Measurements from ENCODE around the gene PDE5A. TPM values are rescaled to one million over a fixed set of nuclear protein-coding genes. Genes with fewer than 3 reads are reported as not detected.
A peak's percentile ranks its signal among the peaks of the same experiment; 100 is the strongest.
"Not testable (repeated sequence)": the region's sequence is repeated elsewhere in the genome, so short reads cannot be mapped to it uniquely, and the experiment has no call there.

PDE5A gene
- total RNA-seq, 3 donors from 2014 or later, result 0.52 to 0.86 (median 0.76) TPM

DNA sequence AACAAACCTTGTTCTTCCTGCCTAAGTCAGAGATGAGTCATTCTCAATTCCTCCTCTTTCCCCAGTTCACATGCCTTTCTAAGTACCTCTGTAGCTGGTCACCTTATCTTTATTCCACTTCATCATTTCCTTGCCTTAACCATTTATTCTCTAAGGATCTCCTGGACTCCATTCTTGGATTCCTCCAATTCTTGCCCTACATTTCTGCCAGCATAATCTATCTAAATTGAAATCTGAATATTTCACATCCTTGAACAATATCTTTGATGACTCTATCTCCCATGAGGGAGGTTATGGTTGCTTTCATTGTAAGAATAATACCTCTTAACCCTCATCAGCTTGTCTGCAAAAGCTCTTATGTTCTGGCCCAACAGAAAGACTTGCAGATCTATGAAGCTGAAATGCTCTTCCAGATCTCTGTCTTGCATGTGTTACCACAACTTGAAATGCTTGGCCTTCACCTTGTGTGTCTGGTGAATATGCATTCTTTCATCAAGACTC is 28.6 kb upstream of the PDE5A start:
- Mint-ChIP-seq H3K27me3 (ENCODE audit: low read depth) (no peaks in the 10 kb centered on the region), H3K4me1 (ENCODE audit: low read depth) (no peaks in the 10 kb centered on the region), H3K9me3 (no peaks in the 10 kb centered on the region), H3K36me3 (ENCODE audit: insufficient read depth) (no peaks in the 10 kb centered on the region), H3K4me3 (no peak overlapping the region)
- DNase-seq (no peak), ATAC-seq (no peak)

DNA sequence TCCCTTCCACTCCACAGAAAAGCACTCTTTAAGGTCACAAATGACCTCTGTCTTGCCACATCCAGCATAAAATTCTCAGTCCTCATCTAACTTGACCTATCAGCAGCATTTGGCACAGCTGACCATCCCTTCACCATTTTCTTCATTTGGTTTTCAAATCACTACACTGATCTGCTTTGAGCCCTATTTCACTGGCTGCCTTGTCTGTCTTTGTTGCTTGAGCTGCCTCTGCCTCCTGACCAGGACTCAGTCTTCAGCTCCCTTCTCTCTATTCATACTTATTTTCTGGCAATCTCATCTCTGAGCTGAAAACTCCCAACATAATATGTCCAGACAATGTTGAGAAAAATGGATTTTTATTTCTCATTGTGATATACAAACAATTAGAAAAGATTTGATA is 27.7 kb upstream of the PDE5A start:
- Mint-ChIP-seq H3K36me3 (ENCODE audit: insufficient read depth) (no peaks in the 10 kb centered on the region), H3K27me3 (ENCODE audit: low read depth) (no peaks in the 10 kb centered on the region), H3K4me1 (ENCODE audit: low read depth) (no peaks in the 10 kb centered on the region), H3K4me3 (no peak overlapping the region), H3K9me3 (no peaks in the 10 kb centered on the region)
- no peak for DNase-seq
- no peak for ATAC-seq

DNA sequence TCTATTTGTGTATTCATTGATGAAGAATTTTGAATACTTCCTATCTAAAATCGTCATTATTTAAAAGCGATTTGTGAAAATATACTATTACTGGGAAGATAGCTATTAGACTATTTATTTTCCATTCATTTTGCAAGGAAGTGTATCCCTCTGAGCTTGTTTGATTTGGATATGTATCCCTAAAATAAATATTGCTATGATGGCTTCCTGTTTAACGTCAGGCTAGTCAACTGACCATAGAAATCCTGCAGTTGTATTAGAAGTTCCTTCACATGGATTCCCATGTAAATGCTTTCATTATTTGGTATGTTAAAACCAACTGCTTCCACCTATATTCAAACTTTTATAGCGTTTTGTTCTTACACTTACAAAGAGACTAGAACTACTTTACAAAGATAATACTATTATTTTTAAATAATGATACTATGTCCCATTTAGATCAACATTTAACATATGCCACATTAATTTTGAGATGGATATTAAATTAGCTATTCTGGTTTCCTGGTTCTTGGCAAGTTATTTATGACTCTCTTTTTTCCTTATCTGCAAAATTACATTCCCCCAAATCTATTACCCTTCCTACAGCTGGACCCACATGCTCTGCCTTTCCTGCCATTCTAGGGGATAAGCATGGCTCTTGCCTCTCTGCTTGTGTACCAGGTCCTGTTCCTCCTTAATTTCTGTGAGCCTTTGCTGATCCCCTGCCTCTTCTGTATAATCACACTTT is 26.7 kb upstream of the PDE5A start:
- DNase-seq, result no peak
- H3K4me3 Mint-ChIP-seq, result no peak overlapping the region
- no peaks in the 10 kb centered on the region for H3K9me3 Mint-ChIP-seq
- no peaks in the 10 kb centered on the region for H3K27me3 Mint-ChIP-seq (ENCODE audit: low read depth)
- H3K36me3 Mint-ChIP-seq (ENCODE audit: insufficient read depth), result no peaks in the 10 kb centered on the region
- H3K4me1 Mint-ChIP-seq (ENCODE audit: low read depth), result no peaks in the 10 kb centered on the region
- ATAC-seq, result no peak

DNA sequence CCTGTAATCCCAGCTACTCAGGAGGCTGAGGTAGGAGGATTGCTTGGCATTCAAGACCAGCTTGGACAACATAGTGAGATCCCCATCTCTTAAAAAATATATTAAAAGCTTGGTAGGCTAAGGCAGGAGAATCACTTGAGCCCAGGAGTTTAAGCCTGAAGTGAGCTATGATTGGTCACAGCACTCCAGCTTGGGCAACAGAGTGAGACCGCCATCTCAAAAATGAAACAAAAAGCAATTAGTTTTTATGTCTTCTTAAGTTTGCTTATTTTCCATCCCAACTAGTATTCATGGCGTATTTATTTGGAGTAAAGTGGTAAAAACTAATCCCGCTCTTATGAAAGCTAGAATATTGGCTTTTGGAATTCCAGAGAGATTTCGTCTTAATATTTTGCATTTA is 25.4 kb upstream of the PDE5A start:
- no peaks in the 10 kb centered on the region for H3K4me1 Mint-ChIP-seq (ENCODE audit: low read depth)
- H3K9me3 Mint-ChIP-seq, result no peaks in the 10 kb centered on the region
- H3K4me3 Mint-ChIP-seq, result no peak overlapping the region
- no peaks in the 10 kb centered on the region for H3K27me3 Mint-ChIP-seq (ENCODE audit: low read depth)
- DNase-seq, result no peak
- no peak for ATAC-seq
- H3K36me3 Mint-ChIP-seq (ENCODE audit: insufficient read depth), result no peaks in the 10 kb centered on the region

DNA sequence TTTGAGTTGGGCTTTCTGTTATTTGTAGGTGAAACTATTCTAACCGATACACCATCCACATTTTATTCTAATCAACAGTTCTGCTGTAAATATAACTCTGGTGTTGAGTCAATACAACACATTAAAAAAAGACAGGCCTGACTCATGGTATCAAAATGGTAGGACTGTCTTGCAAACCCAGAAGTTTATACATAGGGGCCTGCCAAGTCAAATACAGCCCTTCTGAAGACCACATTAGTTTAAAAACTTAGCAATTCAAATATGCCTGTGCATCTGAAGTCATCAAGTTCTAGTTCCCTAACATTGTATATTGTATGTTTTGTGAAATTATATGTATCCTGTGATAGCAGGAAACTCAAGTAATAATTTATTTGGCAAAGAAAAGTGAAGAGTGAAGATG is 24.4 kb upstream of the PDE5A start:
- H3K4me3 Mint-ChIP-seq, result no peak overlapping the region
- H3K4me1 Mint-ChIP-seq (ENCODE audit: low read depth), result no peaks in the 10 kb centered on the region
- H3K9me3 Mint-ChIP-seq, result no peaks in the 10 kb centered on the region
- peaks cover 6% of the 10 kb centered on the region for H3K27me3 Mint-ChIP-seq (ENCODE audit: low read depth)
- no peak for ATAC-seq
- DNase-seq, result no peak
- no peaks in the 10 kb centered on the region for H3K36me3 Mint-ChIP-seq (ENCODE audit: insufficient read depth)

DNA sequence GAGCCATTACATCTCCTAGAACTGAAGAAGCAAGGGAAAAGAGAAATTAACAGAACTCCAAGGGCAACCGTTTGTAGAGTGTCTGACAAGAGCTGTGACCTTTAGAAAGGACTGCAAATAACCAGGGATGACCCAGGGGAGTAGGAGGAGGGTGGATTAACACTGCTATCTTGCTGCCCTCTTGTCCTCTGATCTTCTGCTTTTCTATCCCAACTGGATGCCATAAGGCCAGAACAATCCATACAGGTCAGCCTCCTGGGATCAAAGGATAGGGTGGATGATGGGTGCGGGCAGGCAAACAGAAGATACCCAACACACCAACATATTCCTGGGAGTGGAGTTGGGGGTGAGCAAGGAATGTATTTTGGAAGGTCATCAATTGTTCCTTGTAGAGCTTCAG is 19.8 kb upstream of the PDE5A start:
- Mint-ChIP-seq H3K27me3 (ENCODE audit: low read depth) (peaks cover 6% of the 10 kb centered on the region), H3K4me3 (no peak overlapping the region), H3K4me1 (ENCODE audit: low read depth) (no peaks in the 10 kb centered on the region), H3K36me3 (ENCODE audit: insufficient read depth) (no peaks in the 10 kb centered on the region), H3K9me3 (no peaks in the 10 kb centered on the region)
- DNase-seq, result no peak
- ATAC-seq, result no peak

DNA sequence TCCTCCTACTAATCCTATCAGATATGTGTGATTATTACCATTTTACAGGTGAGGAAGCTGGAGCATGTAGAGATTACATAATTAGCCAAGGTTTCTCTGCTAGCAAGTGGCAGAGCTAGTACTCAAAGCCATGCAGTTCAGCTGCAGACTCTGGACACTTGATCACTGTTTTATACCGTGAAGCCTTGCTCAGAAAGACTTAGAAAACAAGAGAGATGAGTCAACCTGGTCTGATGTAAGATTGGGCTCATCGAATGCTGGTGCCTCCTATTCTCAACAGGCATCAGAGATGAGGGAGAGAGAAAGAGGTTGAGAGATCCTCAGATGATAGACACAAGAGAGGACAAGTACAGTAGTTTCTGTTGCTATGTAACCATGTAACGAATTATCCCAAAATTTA is 19.0 kb upstream of the PDE5A start:
- no peak for DNase-seq
- H3K9me3 Mint-ChIP-seq, result no peaks in the 10 kb centered on the region
- H3K27me3 Mint-ChIP-seq (ENCODE audit: low read depth), result peaks cover 6% of the 10 kb centered on the region
- no peak overlapping the region for H3K4me3 Mint-ChIP-seq
- no peak for ATAC-seq
- H3K36me3 Mint-ChIP-seq (ENCODE audit: insufficient read depth), result no peaks in the 10 kb centered on the region
- no peaks in the 10 kb centered on the region for H3K4me1 Mint-ChIP-seq (ENCODE audit: low read depth)

DNA sequence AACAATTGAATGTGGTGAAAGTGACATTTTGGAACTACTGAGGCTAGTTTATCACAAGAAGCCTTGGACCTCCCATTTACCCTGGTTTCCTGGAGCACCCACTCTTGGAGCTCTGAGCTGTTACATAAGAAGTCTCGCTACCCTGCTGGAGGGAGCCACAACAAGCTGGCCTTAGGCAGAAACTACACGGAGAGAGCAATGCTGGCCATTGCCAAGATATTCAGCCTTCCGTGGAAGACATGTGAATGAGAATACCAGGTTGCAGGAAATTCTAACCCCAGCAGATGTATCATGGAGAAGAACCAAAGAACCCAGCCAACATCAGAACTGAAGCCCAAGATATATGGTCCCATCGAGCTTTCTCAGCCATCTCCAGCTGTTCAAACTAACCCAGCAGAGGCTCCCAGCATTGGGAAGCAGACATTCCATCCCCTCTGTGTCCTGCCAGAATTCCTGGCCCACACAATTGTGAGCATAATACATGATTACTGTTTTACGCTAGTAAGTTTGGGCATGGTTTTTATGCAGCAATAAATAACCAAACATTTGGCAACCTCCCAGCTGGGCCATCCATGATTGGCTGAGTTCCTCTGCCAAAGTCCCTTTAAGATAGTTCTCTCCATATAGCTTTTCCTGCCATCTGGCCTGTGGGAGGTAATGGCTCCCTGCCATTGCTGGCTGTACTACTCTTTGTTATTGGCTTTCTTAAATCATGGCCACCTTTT is 17.9 kb upstream of the PDE5A start:
- DNase-seq (no peak), ATAC-seq (no peak)
- Mint-ChIP-seq H3K4me1 (ENCODE audit: low read depth) (no peaks in the 10 kb centered on the region), H3K4me3 (no peak overlapping the region), H3K36me3 (ENCODE audit: insufficient read depth) (no peaks in the 10 kb centered on the region), H3K27me3 (ENCODE audit: low read depth) (peaks cover 6% of the 10 kb centered on the region), H3K9me3 (no peaks in the 10 kb centered on the region)

DNA sequence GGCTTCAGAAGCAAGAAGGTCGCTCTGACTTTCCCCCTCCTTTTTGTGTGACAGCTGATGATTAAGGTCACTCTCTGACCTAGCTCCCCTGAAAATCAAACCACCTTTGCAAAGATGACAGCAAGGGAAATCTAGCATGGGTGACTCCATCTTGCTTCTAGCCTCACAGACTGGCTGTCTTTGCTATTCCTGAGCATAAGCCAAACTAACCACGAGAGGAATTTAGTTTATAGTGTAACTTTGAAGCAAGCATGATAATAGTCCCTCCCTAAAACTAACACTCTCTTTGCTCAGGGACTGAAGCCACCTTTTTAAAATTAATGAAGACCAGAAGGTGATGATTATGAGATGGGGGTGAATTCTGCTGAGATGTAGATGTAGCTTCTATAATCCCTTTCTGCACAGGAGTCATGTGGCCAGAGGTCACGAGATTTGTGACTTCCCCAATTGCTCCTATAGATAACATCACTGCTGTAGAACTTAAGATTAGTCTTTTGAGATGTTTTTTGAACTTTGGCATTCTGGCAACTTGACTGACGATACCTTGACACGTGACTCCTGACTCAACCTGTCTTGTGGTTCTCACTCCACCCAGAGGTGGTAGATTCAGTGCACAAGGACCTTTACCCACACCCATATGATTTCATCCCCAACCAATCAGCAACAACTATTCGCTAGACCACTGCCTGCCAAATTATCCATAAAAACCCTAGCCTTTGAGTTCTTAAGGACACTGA is 14.9 kb upstream of the PDE5A start:
- Mint-ChIP-seq H3K4me3 (no peak overlapping the region), H3K36me3 (ENCODE audit: insufficient read depth) (no peaks in the 10 kb centered on the region), H3K4me1 (ENCODE audit: low read depth) (no peaks in the 10 kb centered on the region), H3K27me3 (ENCODE audit: low read depth) (peaks cover 5% of the 10 kb centered on the region), H3K9me3 (no peaks in the 10 kb centered on the region)
- DNase-seq (no peak), ATAC-seq (no peak)

DNA sequence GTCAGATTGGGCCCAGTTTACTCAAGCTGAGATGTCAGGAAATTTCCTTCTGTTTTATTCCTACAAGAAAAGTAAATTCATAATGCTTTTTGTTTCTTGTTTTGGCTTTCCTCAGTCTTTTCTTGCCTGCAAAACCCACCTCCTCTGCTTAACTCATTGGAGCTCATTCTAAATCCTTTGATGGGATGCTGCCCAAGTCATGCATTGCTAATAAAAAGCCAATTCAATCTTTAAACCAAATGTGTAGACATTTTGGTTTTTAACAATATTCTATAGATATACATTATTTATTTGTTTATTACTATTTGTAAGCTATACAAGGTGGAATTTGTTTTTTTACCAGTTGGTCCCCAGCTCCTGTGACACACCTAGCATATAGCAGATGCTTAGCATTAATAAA is 13.2 kb upstream of the PDE5A start:
- Mint-ChIP-seq H3K4me1 (ENCODE audit: low read depth) (no peaks in the 10 kb centered on the region), H3K4me3 (no peak overlapping the region), H3K36me3 (ENCODE audit: insufficient read depth) (no peaks in the 10 kb centered on the region), H3K27me3 (ENCODE audit: low read depth) (peaks cover 2% of the 10 kb centered on the region), H3K9me3 (no peaks in the 10 kb centered on the region)
- DNase-seq (no peak), ATAC-seq (no peak)

DNA sequence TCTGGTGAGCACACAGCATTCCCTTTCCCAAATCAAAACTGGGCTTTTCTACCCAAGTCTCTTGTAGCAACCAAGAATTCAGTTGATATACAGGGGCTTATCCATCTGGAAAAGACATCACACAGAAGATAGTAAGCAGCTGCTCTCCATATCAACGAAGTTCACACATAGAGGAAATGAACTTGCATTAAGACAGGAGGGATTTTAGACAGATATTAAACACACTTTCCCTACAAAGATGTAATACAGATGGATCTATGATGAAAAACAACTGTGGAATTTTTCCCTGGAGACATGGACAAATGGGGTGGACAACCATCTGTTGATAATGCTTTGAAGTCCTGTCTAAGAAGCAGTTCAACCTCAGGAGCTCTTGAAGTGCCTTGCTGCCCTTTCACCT is 9.8 kb upstream of the PDE5A start:
- Mint-ChIP-seq H3K4me3 (no peak overlapping the region), H3K27me3 (ENCODE audit: low read depth) (peaks cover 12% of the 10 kb centered on the region), H3K9me3 (no peaks in the 10 kb centered on the region), H3K36me3 (ENCODE audit: insufficient read depth) (no peaks in the 10 kb centered on the region), H3K4me1 (ENCODE audit: low read depth) (no peaks in the 10 kb centered on the region)
- ATAC-seq (no peak), DNase-seq (no peak)

DNA sequence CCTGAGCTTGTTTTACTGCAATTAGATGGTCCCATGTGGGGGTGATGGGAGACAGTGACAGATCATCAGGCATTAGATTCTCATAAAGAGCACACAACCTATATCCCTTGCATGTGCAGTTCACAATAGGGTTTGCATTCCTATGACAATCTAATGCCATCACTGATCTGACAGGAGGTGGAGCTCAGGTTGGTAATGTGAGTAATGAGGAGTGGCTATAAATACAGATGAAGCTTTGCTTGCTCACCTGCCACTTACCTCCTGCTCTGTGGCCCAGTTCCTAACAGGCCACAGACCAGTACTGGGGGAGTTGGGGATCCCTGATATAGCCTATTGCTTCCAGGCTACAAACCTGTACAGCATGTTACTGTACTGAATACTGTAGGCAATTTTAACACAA is 8.2 kb upstream of the PDE5A start:
- H3K27me3 Mint-ChIP-seq (ENCODE audit: low read depth), result peaks cover 18% of the 10 kb centered on the region
- not testable (repeated sequence) for DNase-seq; ATAC-seq; H3K9me3 Mint-ChIP-seq; H3K4me1 Mint-ChIP-seq (ENCODE audit: low read depth); H3K36me3 Mint-ChIP-seq (ENCODE audit: insufficient read depth); H3K4me3 Mint-ChIP-seq

DNA sequence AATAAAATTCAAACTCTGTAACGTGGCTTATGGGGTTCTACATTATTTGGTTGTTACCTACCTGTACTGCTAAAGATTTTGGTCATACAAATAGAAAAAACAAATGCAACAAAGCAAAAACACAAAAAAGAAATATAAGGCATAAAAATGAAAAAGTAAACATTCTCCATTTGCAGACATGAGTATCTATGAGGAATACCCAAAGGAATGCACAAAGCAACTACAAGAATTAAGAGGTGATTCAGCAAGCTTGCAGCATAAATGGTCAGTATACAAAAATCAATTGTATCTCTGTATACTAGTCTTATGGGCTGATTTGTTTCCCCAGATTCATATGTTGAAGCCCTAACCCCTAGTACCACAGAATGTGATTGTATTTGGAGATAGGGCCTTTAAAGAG is 3.6 kb upstream of the PDE5A start:
- DNase-seq, result no peak
- H3K36me3 Mint-ChIP-seq (ENCODE audit: insufficient read depth), result no peaks in the 10 kb centered on the region
- peaks cover 10% of the 10 kb centered on the region for H3K4me1 Mint-ChIP-seq (ENCODE audit: low read depth)
- no peak for ATAC-seq
- no peaks in the 10 kb centered on the region for H3K9me3 Mint-ChIP-seq
- H3K27me3 Mint-ChIP-seq (ENCODE audit: low read depth), result peaks cover 18% of the 10 kb centered on the region
- H3K4me3 Mint-ChIP-seq, result no peak overlapping the region

DNA sequence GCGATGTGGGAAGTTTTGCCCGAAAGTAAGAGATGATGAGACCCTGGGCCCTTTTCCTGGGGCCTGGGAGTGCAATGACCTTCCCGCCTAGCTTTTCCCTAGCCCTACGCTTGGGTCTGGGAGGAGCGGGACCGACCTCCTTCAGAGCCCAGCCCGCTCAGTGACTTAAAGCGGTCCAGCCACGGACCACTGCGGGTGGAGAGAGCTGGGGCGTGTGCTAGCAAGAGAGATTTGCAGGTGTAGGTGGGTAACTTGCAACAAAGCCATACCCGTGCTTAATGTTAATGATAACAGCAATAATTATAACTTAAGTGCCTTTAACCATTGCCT is 503 bp upstream of the PDE5A start:
- DNase-seq, result no peak
- Mint-ChIP-seq H3K36me3 (ENCODE audit: insufficient read depth) (no peaks in the 10 kb centered on the region), H3K4me3 (peak overlapping the region; percentile 85), H3K4me1 (ENCODE audit: low read depth) (peaks cover 17% of the 10 kb centered on the region), H3K27me3 (ENCODE audit: low read depth) (peaks cover 20% of the 10 kb centered on the region), H3K9me3 (no peaks in the 10 kb centered on the region)
- peak; percentile 16 to 30 for ATAC-seq
